Measurements from ENCODE around the gene STAT5B. TPM values are rescaled to one million over a fixed set of nuclear protein-coding genes. Genes with fewer than 3 reads are reported as not detected.
A peak's percentile ranks its signal among the peaks of the same experiment; 100 is the strongest.

STAT5B gene
- total and polyA plus RNA-seq, 9 of the 15 experiments (the other 6 are each of a cell fraction or from before 2014, with no cell fraction given) = 20.8 to 176 (median 92.4) TPM

DNA sequence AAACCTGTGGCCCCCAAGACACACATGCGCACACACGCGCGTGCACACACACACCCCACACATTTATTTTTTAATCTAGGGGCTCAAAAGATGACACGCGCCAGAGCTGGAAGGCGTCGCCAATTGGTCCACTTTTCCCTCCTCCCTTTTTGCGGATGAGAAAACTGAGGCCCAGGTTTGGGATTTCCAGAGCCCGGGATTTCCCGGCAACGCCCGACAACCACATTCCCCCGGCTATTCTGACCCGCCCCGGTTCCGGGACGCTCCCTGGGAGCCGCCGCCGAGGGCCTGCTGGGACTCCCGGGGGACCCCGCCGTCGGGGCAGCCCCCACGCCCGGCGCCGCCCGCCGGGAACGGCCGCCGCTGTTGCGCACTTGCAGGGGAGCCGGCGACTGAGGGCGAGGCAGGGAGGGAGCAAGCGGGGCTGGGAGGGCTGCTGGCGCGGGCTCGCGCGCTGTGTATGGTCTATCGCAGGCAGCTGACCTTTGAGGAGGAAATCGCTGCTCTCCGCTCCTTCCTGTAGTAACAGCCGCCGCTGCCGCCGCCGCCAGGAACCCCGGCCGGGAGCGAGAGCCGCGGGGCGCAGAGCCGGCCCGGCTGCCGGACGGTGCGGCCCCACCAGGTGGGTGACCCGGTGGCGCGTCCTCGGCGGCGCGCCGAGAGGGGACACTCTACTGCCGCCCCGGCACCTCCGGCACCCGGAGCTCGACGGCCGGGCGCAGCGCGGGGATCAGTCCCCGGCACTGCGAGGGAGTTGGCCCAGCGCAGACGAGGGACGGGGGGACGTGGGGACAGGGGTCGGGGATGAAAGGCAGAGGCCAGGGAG is 12.0 kb upstream of the STAT5B start, which contains the start of gene STAT5A (continued):
- TF ChIP-seq, protein P1, sequence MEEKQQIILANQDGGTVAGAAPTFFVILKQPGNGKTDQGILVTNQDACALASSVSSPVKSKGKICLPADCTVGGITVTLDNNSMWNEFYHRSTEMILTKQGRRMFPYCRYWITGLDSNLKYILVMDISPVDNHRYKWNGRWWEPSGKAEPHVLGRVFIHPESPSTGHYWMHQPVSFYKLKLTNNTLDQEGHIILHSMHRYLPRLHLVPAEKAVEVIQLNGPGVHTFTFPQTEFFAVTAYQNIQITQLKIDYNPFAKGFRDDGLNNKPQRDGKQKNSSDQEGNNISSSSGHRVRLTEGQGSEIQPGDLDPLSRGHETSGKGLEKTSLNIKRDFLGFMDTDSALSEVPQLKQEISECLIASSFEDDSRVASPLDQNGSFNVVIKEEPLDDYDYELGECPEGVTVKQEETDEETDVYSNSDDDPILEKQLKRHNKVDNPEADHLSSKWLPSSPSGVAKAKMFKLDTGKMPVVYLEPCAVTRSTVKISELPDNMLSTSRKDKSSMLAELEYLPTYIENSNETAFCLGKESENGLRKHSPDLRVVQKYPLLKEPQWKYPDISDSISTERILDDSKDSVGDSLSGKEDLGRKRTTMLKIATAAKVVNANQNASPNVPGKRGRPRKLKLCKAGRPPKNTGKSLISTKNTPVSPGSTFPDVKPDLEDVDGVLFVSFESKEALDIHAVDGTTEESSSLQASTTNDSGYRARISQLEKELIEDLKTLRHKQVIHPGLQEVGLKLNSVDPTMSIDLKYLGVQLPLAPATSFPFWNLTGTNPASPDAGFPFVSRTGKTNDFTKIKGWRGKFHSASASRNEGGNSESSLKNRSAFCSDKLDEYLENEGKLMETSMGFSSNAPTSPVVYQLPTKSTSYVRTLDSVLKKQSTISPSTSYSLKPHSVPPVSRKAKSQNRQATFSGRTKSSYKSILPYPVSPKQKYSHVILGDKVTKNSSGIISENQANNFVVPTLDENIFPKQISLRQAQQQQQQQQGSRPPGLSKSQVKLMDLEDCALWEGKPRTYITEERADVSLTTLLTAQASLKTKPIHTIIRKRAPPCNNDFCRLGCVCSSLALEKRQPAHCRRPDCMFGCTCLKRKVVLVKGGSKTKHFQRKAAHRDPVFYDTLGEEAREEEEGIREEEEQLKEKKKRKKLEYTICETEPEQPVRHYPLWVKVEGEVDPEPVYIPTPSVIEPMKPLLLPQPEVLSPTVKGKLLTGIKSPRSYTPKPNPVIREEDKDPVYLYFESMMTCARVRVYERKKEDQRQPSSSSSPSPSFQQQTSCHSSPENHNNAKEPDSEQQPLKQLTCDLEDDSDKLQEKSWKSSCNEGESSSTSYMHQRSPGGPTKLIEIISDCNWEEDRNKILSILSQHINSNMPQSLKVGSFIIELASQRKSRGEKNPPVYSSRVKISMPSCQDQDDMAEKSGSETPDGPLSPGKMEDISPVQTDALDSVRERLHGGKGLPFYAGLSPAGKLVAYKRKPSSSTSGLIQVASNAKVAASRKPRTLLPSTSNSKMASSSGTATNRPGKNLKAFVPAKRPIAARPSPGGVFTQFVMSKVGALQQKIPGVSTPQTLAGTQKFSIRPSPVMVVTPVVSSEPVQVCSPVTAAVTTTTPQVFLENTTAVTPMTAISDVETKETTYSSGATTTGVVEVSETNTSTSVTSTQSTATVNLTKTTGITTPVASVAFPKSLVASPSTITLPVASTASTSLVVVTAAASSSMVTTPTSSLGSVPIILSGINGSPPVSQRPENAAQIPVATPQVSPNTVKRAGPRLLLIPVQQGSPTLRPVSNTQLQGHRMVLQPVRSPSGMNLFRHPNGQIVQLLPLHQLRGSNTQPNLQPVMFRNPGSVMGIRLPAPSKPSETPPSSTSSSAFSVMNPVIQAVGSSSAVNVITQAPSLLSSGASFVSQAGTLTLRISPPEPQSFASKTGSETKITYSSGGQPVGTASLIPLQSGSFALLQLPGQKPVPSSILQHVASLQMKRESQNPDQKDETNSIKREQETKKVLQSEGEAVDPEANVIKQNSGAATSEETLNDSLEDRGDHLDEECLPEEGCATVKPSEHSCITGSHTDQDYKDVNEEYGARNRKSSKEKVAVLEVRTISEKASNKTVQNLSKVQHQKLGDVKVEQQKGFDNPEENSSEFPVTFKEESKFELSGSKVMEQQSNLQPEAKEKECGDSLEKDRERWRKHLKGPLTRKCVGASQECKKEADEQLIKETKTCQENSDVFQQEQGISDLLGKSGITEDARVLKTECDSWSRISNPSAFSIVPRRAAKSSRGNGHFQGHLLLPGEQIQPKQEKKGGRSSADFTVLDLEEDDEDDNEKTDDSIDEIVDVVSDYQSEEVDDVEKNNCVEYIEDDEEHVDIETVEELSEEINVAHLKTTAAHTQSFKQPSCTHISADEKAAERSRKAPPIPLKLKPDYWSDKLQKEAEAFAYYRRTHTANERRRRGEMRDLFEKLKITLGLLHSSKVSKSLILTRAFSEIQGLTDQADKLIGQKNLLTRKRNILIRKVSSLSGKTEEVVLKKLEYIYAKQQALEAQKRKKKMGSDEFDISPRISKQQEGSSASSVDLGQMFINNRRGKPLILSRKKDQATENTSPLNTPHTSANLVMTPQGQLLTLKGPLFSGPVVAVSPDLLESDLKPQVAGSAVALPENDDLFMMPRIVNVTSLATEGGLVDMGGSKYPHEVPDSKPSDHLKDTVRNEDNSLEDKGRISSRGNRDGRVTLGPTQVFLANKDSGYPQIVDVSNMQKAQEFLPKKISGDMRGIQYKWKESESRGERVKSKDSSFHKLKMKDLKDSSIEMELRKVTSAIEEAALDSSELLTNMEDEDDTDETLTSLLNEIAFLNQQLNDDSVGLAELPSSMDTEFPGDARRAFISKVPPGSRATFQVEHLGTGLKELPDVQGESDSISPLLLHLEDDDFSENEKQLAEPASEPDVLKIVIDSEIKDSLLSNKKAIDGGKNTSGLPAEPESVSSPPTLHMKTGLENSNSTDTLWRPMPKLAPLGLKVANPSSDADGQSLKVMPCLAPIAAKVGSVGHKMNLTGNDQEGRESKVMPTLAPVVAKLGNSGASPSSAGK (IDR thresholded peaks at IDR 0.05) = no peak
- TF ChIP-seq BRD9 (IDR thresholded peaks at IDR 0.05; ENCODE audit: low read depth, partially characterized antibody) = peak; percentile 57
- TF ChIP-seq PHF21A (IDR thresholded peaks at IDR 0.05; ENCODE audit: borderline replicate concordance, low read depth) = no peak
- no peak for TF ChIP-seq MTA1 (IDR thresholded peaks at IDR 0.05; ENCODE audit: borderline replicate concordance)
- TF ChIP-seq, protein P2, sequence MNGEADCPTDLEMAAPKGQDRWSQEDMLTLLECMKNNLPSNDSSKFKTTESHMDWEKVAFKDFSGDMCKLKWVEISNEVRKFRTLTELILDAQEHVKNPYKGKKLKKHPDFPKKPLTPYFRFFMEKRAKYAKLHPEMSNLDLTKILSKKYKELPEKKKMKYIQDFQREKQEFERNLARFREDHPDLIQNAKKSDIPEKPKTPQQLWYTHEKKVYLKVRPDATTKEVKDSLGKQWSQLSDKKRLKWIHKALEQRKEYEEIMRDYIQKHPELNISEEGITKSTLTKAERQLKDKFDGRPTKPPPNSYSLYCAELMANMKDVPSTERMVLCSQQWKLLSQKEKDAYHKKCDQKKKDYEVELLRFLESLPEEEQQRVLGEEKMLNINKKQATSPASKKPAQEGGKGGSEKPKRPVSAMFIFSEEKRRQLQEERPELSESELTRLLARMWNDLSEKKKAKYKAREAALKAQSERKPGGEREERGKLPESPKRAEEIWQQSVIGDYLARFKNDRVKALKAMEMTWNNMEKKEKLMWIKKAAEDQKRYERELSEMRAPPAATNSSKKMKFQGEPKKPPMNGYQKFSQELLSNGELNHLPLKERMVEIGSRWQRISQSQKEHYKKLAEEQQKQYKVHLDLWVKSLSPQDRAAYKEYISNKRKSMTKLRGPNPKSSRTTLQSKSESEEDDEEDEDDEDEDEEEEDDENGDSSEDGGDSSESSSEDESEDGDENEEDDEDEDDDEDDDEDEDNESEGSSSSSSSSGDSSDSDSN (IDR thresholded peaks at IDR 0.05; ENCODE audit: borderline replicate concordance in 1 of 2, low read depth in 2 of 2, low read length in 2 of 2) = peak in 1 of 2 experiments; percentile 83; a peak in 1 of 4 replicates
- TF ChIP-seq TAL1 (IDR thresholded peaks at IDR 0.05) = no peak
- no peak for TF ChIP-seq NR2C2 (CRISPR knock-in tag; IDR thresholded peaks at IDR 0.05)
- TF ChIP-seq NR2C2 (tag; IDR thresholded peaks at IDR 0.05) = peak; percentile 43; the same call in 1 of the 2 replicates
- TF ChIP-seq SMARCA4 (IDR thresholded peaks at IDR 0.05) = no peak
- TF ChIP-seq RBM25 (IDR thresholded peaks at IDR 0.05; ENCODE audit: low read depth, low read length, severe bottlenecking) = peak; percentile 31
- TF ChIP-seq, protein P3, sequence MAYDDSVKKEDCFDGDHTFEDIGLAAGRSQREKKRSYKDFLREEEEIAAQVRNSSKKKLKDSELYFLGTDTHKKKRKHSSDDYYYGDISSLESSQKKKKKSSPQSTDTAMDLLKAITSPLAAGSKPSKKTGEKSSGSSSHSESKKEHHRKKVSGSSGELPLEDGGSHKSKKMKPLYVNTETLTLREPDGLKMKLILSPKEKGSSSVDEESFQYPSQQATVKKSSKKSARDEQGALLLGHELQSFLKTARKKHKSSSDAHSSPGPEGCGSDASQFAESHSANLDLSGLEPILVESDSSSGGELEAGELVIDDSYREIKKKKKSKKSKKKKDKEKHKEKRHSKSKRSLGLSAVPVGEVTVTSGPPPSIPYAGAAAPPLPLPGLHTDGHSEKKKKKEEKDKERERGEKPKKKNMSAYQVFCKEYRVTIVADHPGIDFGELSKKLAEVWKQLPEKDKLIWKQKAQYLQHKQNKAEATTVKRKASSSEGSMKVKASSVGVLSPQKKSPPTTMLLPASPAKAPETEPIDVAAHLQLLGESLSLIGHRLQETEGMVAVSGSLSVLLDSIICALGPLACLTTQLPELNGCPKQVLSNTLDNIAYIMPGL (CRISPR knock-in tag; IDR thresholded peaks at IDR 0.05) = 0 out of 2 replicates have a peak, but pooled peaks have one; percentile 33

Data from K562 (cell line).